PFSK-1 (cell line): ENCODE measurements around the gene FMNL2.

Source experiments
- FOXP2 ChIP-seq: optimal IDR thresholded peaks from 2 replicates; pipeline ENCODE3; 2011; ENCODE audit warnings: borderline replicate concordance, control low read depth, inconsistent platforms; ENCODE audit not compliant: insufficient read depth; ENCODE audit errors: extremely low read length, extremely low read depth
- POLR2AphosphoS5 ChIP-seq: IDR thresholded peaks from 2 replicates; pipeline ENCODE4 v1.6.1; 2012; ENCODE audit warnings: low read depth, mild to moderate bottlenecking, control low read depth, low read length, moderate library complexity
- REST ChIP-seq, 2 experiments: IDR thresholded peaks; 2 replicates each; pipeline versions ENCODE4 v1.6.1 to v1.8.0; 2011 to 2012; ENCODE audit warnings: low read depth in 2 of 2, low read length in 2 of 2, control low read depth in 1 of 2, inconsistent platforms in 1 of 2, mild to moderate bottlenecking in 1 of 2, moderate library complexity in 1 of 2; ENCODE audit not compliant: insufficient read depth in 1 of 2
- SIN3A ChIP-seq: IDR thresholded peaks from 2 replicates; pipeline ENCODE4 v1.6.1; 2012; ENCODE audit warnings: mild to moderate bottlenecking, low read length, moderate library complexity, borderline replicate concordance; ENCODE audit not compliant: insufficient read depth
- TAF1 ChIP-seq: IDR thresholded peaks from 2 replicates; pipeline ENCODE4 v1.6.1; 2012; ENCODE audit warnings: low read length, control low read depth, borderline replicate concordance; ENCODE audit not compliant: insufficient read depth

The FMNL2 gene

DNA sequence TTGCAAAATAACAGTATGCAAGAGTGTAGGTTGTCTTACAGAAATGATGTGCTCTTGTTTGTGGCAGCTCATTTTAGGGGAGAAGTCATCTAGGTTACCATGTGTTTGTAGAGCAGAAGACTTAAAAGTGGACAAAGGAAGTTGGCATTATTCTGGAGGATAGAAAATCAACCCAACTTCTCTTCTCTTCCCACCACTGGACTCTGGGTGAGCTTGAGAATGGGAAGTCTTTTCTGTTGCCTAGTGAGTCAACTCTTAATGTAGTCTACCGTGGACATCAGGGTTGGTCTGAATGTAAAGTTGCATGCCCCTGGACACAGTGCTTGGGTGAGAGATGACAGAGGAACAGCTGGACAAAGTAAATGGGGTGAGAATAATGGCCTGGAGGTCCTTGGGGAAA, 98.3 kb downstream of the FMNL2 start:
- TF ChIP-seq SIN3A, result no peak
- TF ChIP-seq POLR2AphosphoS5, result no peak
- no peak for TF ChIP-seq FOXP2
- no peak for TF ChIP-seq TAF1
- TF ChIP-seq REST (IDR thresholded peaks at IDR 0.05; ENCODE audit: insufficient read depth in 1 of 2, low read depth in 2 of 2, low read length in 2 of 2), result no peak

DNA sequence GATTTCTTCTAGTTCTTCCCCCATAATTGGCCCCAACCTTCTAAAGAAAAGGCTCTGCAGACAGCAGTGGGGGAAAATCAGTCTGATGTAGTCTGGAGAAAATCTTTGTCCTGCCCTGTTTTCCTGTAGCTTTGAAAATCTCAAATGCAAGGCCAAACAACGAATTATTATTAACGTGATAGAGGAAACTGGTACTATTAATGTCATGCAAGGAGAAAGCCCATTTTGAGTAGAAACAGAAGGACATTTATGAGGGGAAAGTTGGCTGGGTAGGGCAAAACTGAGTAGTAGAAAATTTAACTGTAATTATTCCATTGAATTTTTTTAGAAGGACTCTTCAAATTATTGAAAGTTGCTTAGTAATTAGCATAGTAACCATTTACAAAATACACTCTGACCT, 98.8 kb downstream of the FMNL2 start:
- TF ChIP-seq FOXP2 (no peak), POLR2AphosphoS5 (no peak), SIN3A (no peak), TAF1 (no peak)

DNA sequence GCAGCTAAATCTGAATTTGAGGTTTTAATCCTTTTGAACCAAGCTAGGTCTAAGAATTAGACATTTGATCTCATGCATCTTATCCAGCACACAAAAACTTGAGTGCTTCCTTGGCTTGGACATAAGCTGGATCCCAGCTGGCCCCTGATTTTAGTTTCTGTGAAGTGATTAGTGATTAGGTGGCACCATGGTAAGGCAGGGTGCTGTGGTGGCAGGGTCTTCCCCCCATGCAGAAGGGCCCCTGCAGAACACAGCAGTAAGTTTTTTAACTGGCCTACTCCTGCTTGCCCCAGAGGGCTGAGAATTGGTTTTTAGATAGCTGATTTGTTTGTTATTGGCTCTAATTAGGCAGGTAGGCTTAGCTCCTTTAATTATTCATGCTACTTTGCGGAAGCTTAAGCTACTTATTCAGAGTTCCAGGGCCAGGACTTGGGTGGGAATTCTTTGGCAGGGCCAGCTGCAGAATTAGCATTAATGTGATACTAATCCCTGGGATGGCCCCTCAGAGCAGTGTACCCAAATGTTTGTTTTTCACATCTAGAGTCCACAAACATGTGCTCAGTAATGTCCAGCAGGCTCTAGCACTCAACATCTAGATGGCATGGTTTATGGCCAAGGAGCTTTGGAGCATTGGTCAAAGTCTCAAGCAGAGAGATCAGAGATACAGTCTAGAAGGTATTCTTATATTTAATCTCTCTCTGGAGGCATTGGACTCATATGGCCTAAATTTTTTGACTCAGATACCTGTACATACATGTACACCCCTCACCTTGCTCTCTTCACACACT, 99.6 kb downstream of the FMNL2 start:
- no peak for TF ChIP-seq TAF1
- no peak for TF ChIP-seq SIN3A
- no peak for TF ChIP-seq REST (IDR thresholded peaks at IDR 0.05; ENCODE audit: insufficient read depth in 1 of 2, low read depth in 2 of 2, low read length in 2 of 2)
- no peak for TF ChIP-seq FOXP2
- TF ChIP-seq POLR2AphosphoS5, result no peak

- TF ChIP-seq SIN3A (no peak), REST (IDR thresholded peaks at IDR 0.05; ENCODE audit: insufficient read depth in 1 of 2, low read depth in 2 of 2, low read length in 2 of 2) (no peak), FOXP2 (no peak), POLR2AphosphoS5 (no peak), TAF1 (no peak)
Observed at GRCh38 chr2:152436148-152436547, 101.2 kb downstream of the FMNL2 start.

DNA sequence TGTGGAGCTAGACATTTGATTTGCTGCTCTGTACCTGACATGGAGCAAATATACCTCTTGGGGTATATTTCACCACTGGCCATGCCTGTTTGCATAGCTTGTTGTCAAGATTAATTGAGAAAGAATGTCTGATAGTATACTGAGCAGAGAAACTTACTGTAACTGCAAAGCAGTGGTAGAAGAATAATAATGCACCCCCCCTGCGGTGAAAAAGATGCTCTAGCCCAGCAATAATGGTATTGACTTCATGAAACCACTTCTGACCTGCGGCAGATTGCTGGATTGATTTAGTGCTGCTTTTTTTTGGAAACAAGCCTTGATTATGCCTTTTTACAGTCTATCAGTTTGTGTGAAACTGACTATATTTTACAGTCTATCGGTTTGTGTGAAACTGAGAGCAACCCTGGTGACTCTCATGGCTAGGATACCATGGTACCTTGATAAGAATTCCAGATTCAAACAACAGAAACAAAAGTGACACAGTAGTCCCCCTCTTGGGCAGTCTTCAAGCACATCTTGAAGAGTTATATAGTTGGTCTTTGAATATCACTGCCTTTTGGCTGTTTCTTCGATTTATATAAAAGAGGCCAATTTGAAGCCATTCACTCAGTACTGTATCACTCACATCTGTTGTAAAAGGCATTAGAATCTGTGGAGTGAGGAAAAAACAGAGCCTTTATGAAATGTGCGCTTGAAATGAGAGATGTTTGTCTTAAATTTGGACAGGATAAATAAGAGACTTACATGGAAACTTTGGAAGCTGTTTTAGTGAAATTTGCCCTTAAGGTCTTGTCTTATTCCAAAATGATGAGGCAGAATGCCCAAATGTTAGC, 102.5 kb downstream of the FMNL2 start:
- TF ChIP-seq SIN3A (no peak), REST (IDR thresholded peaks at IDR 0.05; ENCODE audit: insufficient read depth in 1 of 2, low read depth in 2 of 2, low read length in 2 of 2) (no peak), FOXP2 (no peak), TAF1 (no peak), POLR2AphosphoS5 (no peak)
